CD1c-positive myeloid dendritic cell (primary cell): ENCODE measurements around the gene SIRPA.
"Not testable (repeated sequence)": the region's sequence is repeated elsewhere in the genome, so short reads cannot be mapped to it uniquely, and the experiment has no call there.

Experiments used
- DNase-seq: peaks from one replicate; pipeline ENCODE4 v3.0.0-alpha.2; 2016; ENCODE audit errors: extremely low spot score

The SIRPA gene

GRCh38 chr20:1906361-1907051 lies 11.3 kb downstream of the SIRPA start:
- DNase-seq, result no peak

DNA sequence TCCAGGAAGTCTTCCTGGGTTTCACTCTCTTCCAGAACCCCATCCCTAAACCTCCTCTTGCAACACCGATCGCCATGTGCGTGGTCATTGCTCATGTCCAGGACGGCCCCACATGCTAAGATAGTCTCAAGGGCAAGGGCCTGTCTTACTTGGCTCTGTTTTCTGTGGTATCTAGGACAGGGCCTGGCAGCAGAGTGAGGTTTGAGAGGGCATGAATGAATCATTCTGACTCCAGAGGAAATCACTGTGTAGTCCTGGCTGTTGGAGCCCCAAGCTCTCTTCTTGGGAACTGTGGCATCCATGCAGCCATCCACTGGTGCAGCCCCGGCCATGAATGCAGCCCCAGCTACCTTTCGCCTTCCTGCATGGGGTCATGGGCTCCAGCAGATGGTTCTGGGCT lies 12.4 kb downstream of the SIRPA start:
- no peak for DNase-seq

GRCh38 chr20:1908191-1908590 lies 13.0 kb downstream of the SIRPA start:
- DNase-seq, result peak; percentile 16

- no peak for DNase-seq
Observed at GRCh38 chr20:1909097-1909496, 13.9 kb downstream of the SIRPA start.

DNA sequence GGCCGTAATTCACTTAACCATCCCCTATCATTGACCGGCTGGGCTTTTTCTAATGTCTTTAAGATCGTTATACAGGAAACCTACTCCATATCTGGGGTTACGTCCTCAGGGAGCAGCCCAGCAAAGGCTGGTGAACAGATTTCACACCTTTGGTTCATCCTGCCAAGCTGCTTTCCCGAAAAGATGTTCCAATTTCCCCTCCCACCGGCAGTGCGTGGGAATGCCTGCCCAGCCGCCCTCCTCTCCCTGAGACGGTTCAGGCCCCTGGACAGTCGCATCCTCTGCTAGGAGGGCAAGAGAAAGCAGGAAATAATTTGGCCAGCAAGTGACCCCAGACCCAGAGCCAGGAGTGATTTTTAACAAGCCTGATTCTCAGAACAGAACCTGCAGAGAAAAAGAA lies 16.3 kb downstream of the SIRPA start:
- no peak for DNase-seq

GRCh38 chr20:1912053-1912452 lies 16.8 kb downstream of the SIRPA start:
- no peak for DNase-seq

DNA sequence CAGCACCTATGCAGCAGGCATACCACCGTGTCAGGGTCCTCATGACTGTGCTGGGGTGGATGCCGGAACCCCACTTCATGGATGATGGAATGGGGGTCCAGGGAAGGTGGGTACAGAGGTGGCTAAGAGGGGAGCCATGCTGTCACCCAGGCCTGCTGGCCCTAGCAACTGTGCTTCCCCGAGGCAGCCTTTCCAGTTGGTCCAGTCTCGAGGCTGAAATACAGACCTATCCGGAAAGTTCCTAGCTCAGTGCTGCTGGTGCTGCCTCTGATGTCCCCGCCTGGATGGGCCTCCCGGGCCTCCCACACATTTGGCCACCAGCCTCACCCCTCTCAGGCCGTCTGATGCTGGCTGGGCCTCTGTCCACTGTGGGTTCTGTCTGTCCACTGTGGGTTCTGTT lies 17.4 kb downstream of the SIRPA start:
- no peak for DNase-seq

DNA sequence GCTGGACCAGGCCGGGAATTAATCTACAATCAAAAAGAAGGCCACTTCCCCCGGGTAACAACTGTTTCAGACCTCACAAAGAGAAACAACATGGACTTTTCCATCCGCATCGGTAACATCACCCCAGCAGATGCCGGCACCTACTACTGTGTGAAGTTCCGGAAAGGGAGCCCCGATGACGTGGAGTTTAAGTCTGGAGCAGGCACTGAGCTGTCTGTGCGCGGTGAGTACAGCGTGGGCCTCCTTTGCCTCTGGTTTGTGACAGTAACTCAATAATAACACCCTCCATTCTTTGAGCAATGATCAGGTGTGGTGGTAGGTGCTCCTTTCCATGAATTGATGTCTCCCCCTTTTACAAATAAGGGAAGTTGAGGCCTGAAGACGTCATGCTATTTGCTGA lies 20.0 kb downstream of the SIRPA start:
- DNase-seq, result not testable (repeated sequence)

DNA sequence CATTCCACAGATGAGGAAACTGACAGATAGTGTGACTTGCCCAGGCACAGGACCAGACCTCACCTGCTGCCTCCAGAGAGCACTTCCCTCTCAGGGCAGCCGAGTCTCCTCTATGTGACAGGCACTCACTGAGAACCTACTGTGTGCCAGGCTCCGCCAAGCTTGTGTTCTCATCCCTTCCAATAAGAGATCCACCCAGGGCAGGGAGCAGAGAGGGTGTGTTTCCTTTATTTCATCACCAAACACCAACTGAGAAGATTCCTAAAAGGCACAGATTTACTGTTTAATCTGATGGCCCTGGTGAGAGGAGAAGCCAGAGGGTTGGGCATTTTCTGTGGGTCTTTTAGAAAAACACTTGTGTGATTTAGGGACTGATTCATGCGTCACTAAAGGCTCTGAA lies 20.5 kb downstream of the SIRPA start:
- no peak for DNase-seq

DNA sequence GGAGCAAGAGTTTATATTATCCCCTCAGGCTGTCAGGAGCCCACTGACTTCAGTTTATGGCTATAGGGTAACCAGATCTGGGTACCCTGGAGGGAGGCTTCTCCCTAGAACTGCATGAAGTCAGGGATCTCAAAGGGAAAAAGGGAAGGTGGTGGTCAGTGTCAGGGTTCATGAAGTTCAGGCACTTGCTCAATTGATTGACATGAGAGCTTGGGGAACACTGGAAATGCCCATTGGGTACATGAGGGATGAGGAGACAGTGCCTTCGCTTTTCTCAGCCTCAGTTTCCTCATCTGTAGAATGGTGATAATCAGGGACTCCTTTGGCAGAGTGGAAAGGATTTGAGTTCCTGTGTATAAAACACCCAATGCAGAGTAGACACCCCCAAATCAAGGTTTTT lies 22.6 kb downstream of the SIRPA start:
- DNase-seq, result no peak

DNA sequence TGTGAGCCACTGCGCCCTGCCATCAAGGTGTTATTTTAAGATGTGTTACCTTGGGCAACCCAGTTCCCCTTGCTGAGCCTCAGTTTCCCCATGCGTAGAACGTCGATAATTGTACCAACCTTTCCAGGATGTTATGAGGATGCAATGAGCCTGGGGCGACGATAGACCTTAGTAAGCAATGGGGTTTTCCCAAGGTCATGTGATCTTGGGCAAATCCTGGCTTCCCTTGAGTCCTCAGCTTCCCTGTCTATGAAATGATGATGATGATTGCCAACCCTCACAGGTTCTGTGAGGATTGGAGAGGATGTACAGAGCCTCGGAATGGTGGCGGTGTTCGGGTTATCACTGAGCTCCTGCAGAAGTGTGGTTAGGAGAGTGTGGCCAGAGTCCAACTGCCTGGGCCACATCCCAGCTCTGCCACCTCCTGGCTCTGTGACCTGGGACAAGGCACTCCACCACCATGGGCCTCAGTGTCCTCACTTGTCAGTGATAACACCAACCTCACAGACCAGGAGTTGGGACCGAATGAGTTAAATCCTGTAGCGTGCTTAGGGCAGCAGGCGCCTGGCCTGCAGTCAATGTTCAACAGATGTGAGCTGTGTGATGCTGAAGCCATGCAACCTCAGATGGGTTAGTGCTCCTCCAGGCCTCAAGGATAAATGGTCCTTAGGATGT lies 23.4 kb downstream of the SIRPA start:
- DNase-seq, result no peak

- no peak for DNase-seq
Observed at GRCh38 chr20:1920252-1920651, 25.0 kb downstream of the SIRPA start.

GRCh38 chr20:1920826-1921225 lies 25.6 kb downstream of the SIRPA start:
- DNase-seq, result no peak

DNA sequence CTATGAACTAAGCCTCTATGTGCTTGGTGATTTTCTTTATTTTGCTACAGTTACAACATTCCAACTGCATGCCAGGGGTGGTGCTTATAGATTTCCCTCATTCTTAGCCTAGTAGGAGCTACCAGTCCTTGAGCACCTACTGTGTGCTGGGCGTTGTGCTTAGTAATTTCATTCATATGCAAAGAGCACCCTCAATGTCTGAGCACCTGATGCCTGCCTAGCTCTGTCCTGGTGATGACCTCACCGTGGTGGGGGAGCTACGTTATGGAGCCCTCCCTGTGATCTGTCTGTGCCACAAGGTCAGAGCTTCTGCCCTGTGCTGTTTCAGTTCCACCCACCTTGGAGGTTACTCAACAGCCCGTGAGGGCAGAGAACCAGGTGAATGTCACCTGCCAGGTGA lies 26.8 kb downstream of the SIRPA start:
- DNase-seq, result not testable (repeated sequence)

DNA sequence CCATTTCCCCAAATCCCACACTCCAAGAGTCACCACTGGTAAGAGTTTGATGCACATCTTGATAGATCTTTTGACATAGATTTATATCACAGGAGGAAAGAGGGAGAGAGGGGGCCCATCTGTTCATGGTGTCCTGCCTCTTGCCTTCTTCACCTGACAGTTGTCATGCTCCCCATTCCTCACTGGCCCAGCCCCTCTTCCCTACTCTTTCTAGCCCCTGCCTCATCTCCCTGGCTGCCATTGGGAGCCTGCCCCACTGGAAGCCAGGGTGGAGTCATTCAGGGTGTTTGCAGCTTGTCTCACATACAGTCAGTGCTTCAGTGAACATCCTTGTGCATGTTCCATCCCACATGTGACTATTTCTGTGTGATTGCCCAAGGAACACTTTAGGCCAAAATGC lies 27.6 kb downstream of the SIRPA start:
- no peak for DNase-seq

- DNase-seq, result no peak
Observed at GRCh38 chr20:1924910-1925861, 30.0 kb downstream of the SIRPA start.

GRCh38 chr20:1926237-1926636 lies 31.0 kb downstream of the SIRPA start:
- no peak for DNase-seq

- DNase-seq, result peak; percentile 68
Observed at GRCh38 chr20:1927217-1927616, 32.0 kb downstream of the SIRPA start.

GRCh38 chr20:1928154-1928553 lies 32.9 kb downstream of the SIRPA start:
- DNase-seq, result no peak

GRCh38 chr20:1928782-1929181 lies 33.6 kb downstream of the SIRPA start:
- DNase-seq, result no peak

GRCh38 chr20:1929460-1929859 lies 34.3 kb downstream of the SIRPA start:
- DNase-seq, result no peak

GRCh38 chr20:1930165-1930564 lies 35.0 kb downstream of the SIRPA start:
- no peak for DNase-seq

- no peak for DNase-seq
Observed at GRCh38 chr20:1931830-1932229, 36.6 kb downstream of the SIRPA start.
